ENCODE data around the gene BCS1L. TPM values are rescaled to one million over a fixed set of nuclear protein-coding genes. Genes with fewer than 3 reads are reported as not detected.

The BCS1L gene
- total and polyA plus RNA-seq, 2 of the 8 experiments (the other 6 are each of a cell fraction or from before 2014, with no cell fraction given) = 23.7 to 37.1 TPM

GRCh38 chr2:218627939-218628338 lies 31.5 kb upstream of the BCS1L start:
- H2BK5ac ChIP-seq (ENCODE audit: low read depth, low read length) = no peak overlapping the region
- H3K4me1 ChIP-seq (replicated peaks in 1 of 4; ENCODE audit: control insufficient read depth in 3 of 4, insufficient read depth in 4 of 4, low read length in 3 of 4) = no peaks in the 10 kb centered on the region
- ChIA-PET POLR2A (ENCODE audit: partially characterized antibody) (interaction anchor here (0.9 to 1.3 kb wide), 4 partner anchors 15 to 30 kb away, joined by 3 to 4 read pairs (median 4); partner anchors contain the start of gene PLCD4), CTCF (ENCODE audit: partially characterized antibody) (interaction anchor here (1.1 to 1.7 kb wide), 5 partner anchors 17 to 31 kb away, joined by 3 to 6 read pairs (median 4); no protein-coding TSS in a partner anchor)
- no peaks in the 10 kb centered on the region for H3K79me1 ChIP-seq (ENCODE audit: low read depth, low read length)
- DNase-seq (ENCODE audit: low read depth in 1 of 2, low spot score in 2 of 2) (no peak), FAIRE-seq (no peak)
- H4K8ac ChIP-seq (ENCODE audit: extremely low read depth, insufficient read depth, low read length) = no peak overlapping the region
- H2BK20ac ChIP-seq (ENCODE audit: low read length) = no peak overlapping the region
- no peaks in the 10 kb centered on the region for H4K20me1 ChIP-seq (replicated peaks in 1 of 2; ENCODE audit: control insufficient read depth in 1 of 2, insufficient read depth in 2 of 2, low read length in 2 of 2)
- H3K4me2 ChIP-seq (ENCODE audit: insufficient read depth in 1 of 2, low read depth in 2 of 2, low read length in 2 of 2) = no peak overlapping the region
- no peak overlapping the region for H3K14ac ChIP-seq (ENCODE audit: insufficient read length)
- no peak overlapping the region for H3K4ac ChIP-seq (replicated peaks; ENCODE audit: insufficient read length, low read depth, low read length)
- no peak overlapping the region for H3K9ac ChIP-seq (replicated peaks in 1 of 4; ENCODE audit: extremely low read depth in 1 of 4, low read depth in 3 of 4, low read length in 3 of 4)
- H2BK12ac ChIP-seq (ENCODE audit: low read depth, low read length) = no peak overlapping the region
- no peak overlapping the region for H2BK15ac ChIP-seq (ENCODE audit: low read length)
- 0 out of 2 replicates have a peak overlapping the region, but pooled peaks have one; percentile 65 for H2AK5ac ChIP-seq (ENCODE audit: low read depth, low read length)
- H4K91ac ChIP-seq (replicated peaks; ENCODE audit: insufficient read length, low read length) = no peak overlapping the region
- no peak overlapping the region for H4K5ac ChIP-seq (ENCODE audit: insufficient read length, low read depth, low read length)
- no peaks in the 10 kb centered on the region for H3K36me3 ChIP-seq (ENCODE audit: control insufficient read depth in 2 of 4, insufficient read depth in 4 of 4, low read length in 3 of 4)
- H3K23ac ChIP-seq (ENCODE audit: insufficient read length) = no peak overlapping the region
- H3K18ac ChIP-seq (ENCODE audit: extremely low read depth, low read length) = no peak overlapping the region
- no peak overlapping the region for H3K4me3 ChIP-seq (ENCODE audit: extremely low read depth in 1 of 4, insufficient read depth in 2 of 4, low read depth in 3 of 4, low read length in 4 of 4)
- H3K23me2 ChIP-seq (ENCODE audit: low read depth, low read length) = no peaks in the 10 kb centered on the region
- no peak overlapping the region for H3K27ac ChIP-seq (ENCODE audit: low read depth, low read length)
- H2BK120ac ChIP-seq (replicated peaks; ENCODE audit: low read depth, low read length) = no peak overlapping the region
- no peaks in the 10 kb centered on the region for H3K79me2 ChIP-seq (ENCODE audit: control insufficient read depth in 1 of 2, insufficient read depth in 2 of 2, low read length in 2 of 2)
- 93% methylated on average over 4 of the region's 4 CpGs; no CpG with 5 or more reads in 1 of the 2 experiments for WGBS, 2 experiments (ENCODE audit: extremely low coverage in 1 of 2, insufficient coverage in 1 of 2, insufficient read length in 1 of 2, insufficient replicate concordance in 2 of 2, low coverage in 1 of 2, low lambda C conversion rate in 2 of 2, missing lambda C conversion rate in 1 of 2)
- no peak overlapping the region for H2AFZ ChIP-seq (ENCODE audit: low read length)
- no peak for TF ChIP-seq SP1 (IDR thresholded peaks at IDR 0.05; ENCODE audit: low read depth, low read length)
- no peak for TF ChIP-seq ASH2L (IDR thresholded peaks at IDR 0.05; ENCODE audit: low read length)
- TF ChIP-seq CTBP2 (IDR thresholded peaks at IDR 0.05; ENCODE audit: borderline replicate concordance, insufficient read depth, insufficient read length, low read length) = no peak
- TF ChIP-seq SUZ12 (IDR thresholded peaks at IDR 0.05; ENCODE audit: low read length) = no peak
- no peak for TF ChIP-seq MAX (IDR thresholded peaks at IDR 0.05)
- TF ChIP-seq PHF8 (conservative IDR thresholded peaks at IDR 0.05; ENCODE audit: low read depth, low read length) = no peak
- no peaks in the 10 kb centered on the region; a peak in 1 of 7 replicates for H3K27me3 ChIP-seq (replicated peaks in 1 of 4; ENCODE audit: control insufficient read depth in 3 of 4, extremely low read depth in 1 of 4, insufficient read depth in 3 of 4, low read length in 3 of 4)
- H3K9me3 ChIP-seq (ENCODE audit: insufficient read depth in 2 of 2, low read depth in 1 of 2, low read length in 1 of 2) = no peaks in the 10 kb centered on the region
- H3K56ac ChIP-seq (replicated peaks; ENCODE audit: insufficient read length, low read depth, low read length) = no peak overlapping the region
